ENCODE data around the gene KIF26B.

Gene KIF26B

DNA sequence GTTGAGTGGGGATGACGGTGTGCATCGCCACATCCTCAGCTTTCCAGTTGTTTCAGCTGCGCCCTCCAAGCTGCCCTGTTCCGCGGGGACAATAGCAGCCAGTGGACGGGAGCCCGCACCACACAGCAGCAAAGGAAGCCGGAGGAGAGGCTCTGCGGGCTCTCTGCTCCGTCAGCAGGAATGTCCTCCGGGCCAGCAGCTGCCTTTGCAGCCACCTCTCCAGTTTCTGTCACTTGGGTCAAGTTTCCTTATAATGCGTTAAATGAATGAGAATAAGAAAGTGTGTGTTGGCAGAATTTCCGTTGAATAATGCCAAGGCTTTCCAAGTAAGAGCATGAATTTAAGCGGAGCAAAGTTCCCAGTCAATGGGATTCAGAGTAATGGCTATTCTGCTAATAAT, 263.3 kb downstream of the KIF26B start:
- DNase-seq (ENCODE audit: low read depth), result no peak
- H3K4me3 ChIP-seq (ENCODE audit: low read depth, low read length), result no peak overlapping the region
- TF ChIP-seq, protein P1, sequence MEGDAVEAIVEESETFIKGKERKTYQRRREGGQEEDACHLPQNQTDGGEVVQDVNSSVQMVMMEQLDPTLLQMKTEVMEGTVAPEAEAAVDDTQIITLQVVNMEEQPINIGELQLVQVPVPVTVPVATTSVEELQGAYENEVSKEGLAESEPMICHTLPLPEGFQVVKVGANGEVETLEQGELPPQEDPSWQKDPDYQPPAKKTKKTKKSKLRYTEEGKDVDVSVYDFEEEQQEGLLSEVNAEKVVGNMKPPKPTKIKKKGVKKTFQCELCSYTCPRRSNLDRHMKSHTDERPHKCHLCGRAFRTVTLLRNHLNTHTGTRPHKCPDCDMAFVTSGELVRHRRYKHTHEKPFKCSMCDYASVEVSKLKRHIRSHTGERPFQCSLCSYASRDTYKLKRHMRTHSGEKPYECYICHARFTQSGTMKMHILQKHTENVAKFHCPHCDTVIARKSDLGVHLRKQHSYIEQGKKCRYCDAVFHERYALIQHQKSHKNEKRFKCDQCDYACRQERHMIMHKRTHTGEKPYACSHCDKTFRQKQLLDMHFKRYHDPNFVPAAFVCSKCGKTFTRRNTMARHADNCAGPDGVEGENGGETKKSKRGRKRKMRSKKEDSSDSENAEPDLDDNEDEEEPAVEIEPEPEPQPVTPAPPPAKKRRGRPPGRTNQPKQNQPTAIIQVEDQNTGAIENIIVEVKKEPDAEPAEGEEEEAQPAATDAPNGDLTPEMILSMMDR (IDR thresholded peaks at IDR 0.05; ENCODE audit: low read depth, low read length, missing control alignments), result no peak
- in situ Hi-C loops (cut with HindIII; ENCODE audit: low sequenced_read_pairs), result no loop called here

DNA sequence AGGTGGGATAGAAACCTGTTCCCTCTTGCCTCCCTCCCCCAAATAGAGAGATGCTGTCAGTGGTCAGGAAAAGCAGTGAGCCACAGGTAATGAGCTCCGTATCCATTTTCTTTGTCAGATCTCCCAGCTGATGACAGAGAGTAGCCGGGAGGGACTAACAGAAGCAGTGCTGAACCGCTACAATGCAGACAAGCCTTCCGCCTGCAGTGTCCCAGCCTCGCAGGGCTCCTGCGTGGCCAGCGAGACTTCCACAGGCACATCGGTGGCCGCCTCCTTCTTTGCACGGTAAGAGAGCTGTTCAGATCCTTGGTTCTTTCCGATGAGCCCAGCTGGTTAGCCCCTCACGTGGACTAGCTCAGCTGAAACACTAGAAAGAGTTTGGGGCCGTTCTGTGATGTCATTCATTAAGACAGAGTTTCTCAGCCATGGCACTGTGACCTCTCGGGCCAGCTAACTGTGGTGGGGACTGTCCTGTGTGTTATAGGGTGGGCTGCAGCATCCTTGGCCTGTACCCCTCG, 264.7 kb downstream of the KIF26B start:
- no peak for DNase-seq (ENCODE audit: low read depth)
- in situ Hi-C loops (cut with HindIII; ENCODE audit: low sequenced_read_pairs), result no loop called here
- TF ChIP-seq, protein P1 (IDR thresholded peaks at IDR 0.05; ENCODE audit: low read depth, low read length, missing control alignments), result no peak
- no peak overlapping the region for H3K4me3 ChIP-seq (ENCODE audit: low read depth, low read length)

DNA sequence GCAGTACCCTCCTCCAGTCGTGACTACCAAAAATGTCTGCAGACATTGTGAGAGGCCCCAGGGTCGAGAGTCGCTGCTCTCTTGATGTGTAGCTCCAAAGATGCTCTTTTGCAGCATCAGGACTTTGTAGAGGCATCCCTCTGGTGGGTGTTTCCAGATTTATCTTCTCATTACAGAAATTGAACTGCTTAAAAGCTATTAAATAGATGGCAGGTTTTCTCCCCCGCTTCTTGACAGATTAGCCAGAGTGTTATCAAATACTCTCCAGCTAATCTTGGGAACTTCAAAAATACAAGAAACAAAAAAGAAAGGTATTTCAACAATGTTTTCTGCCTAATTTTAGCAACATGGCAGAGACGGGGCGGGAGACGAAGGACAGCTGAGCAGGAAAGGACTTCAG, 265.2 kb downstream of the KIF26B start:
- TF ChIP-seq, protein P1 (IDR thresholded peaks at IDR 0.05; ENCODE audit: low read depth, low read length, missing control alignments), result no peak
- in situ Hi-C loops (cut with HindIII; ENCODE audit: low sequenced_read_pairs), result no loop called here

DNA sequence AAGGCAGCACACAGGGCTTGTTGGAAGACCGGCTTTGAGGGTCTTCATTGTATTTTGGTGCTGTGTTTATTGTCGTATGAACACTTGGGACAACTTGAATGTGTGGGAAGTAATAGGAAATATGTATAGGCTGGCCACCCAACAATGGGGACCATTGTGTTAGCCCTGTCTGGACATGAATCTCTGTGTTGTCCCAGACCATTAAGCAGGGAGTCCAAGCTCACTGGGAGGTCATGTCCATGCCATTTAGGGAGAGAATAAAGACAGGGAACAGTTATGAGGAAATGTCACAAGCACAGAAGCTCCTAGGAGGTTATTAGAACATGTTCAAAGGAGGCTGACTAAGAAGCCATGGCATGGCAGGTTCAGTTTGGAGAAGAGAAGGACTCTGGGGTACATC, 266.1 kb downstream of the KIF26B start:
- no peak for DNase-seq (ENCODE audit: low read depth)
- TF ChIP-seq, protein P1 (IDR thresholded peaks at IDR 0.05; ENCODE audit: low read depth, low read length, missing control alignments), result no peak
- H3K4me3 ChIP-seq (ENCODE audit: low read depth, low read length), result no peak overlapping the region
- in situ Hi-C loops (cut with HindIII; ENCODE audit: low sequenced_read_pairs), result no loop called here

More for the DNA sequence above, 265.2 kb downstream of the KIF26B start:
- no peak overlapping the region for H3K4me3 ChIP-seq (ENCODE audit: low read depth, low read length)
- no peak for DNase-seq (ENCODE audit: low read depth)

DNA sequence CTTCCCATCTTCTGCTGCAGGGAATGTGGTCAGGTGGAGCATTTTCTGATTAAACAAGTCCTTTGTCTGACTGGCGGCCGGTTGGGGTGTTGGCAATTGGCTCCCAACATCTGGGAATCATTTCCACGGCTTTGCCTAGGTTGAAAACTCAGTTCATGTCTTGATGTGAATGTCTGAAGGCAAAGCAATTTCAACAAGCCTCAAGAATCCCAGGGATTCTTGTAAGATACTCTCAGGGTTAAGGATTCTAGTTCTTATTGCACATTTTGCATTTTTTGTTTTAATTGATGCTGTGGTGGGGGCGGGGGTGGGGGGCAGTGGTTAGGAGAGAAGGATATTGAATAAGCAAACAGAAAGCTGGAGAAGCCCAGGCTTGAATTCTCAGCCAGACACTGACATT, 273.9 kb downstream of the KIF26B start:
- no peak for DNase-seq (ENCODE audit: low read depth)
- TF ChIP-seq, protein P1 (IDR thresholded peaks at IDR 0.05; ENCODE audit: low read depth, low read length, missing control alignments), result no peak
- in situ Hi-C loops (cut with HindIII; ENCODE audit: low sequenced_read_pairs), result no loop called here
- no peak overlapping the region for H3K4me3 ChIP-seq (ENCODE audit: low read depth, low read length)

DNA sequence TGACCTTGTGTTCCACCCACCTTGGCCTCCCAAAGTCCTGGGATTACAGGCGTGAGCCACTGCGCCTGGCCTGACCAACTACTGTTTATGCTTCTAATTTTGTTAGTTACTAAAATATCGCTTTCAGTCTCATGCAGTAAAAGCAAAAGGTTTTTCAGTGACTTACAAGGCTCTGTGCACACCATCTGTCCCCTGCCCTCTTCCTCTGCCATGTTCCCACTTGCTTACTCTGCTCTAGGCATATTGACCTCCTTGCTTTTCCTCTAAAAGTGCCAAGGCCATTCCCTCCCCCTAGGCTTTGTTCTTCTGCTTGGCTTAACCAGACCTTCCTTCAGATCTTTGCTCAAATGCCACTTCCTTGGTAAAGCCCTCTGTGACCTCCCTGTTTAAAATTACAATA, 276.9 kb downstream of the KIF26B start:
- no peak overlapping the region for H3K4me3 ChIP-seq (ENCODE audit: low read depth, low read length)
- in situ Hi-C loops (cut with HindIII; ENCODE audit: low sequenced_read_pairs), result no loop called here
- TF ChIP-seq, protein P1 (IDR thresholded peaks at IDR 0.05; ENCODE audit: low read depth, low read length, missing control alignments), result no peak
- no peak for DNase-seq (ENCODE audit: low read depth)

Data from astrocyte of the cerebellum (primary cell).